Esophagus (tissue), 2 donors: ENCODE results near the gene NPTX1. TPM values are rescaled to one million over a fixed set of nuclear protein-coding genes. Genes with fewer than 3 reads are reported as not detected.

Experiments
- H3K27ac ChIP-seq, 2 donors: one replicate each; pipeline ENCODE4 v1.5.1; 2013; ENCODE audit warnings: low read depth in 2 of 2, mild to moderate bottlenecking in 2 of 2, inconsistent platforms in 1 of 2, low read length in 1 of 2, moderate library complexity in 1 of 2
- H3K27me3 ChIP-seq, 2 donors: one replicate each; pipeline ENCODE4 v1.6.1; 2013; ENCODE audit warnings: low read length in 2 of 2, control low read depth in 1 of 2, mild to moderate bottlenecking in 1 of 2; ENCODE audit not compliant: insufficient read depth in 2 of 2, control insufficient read depth in 1 of 2
- H3K36me3 ChIP-seq, 2 donors: one replicate each; pipeline ENCODE4 v1.6.1; 2013; ENCODE audit warnings: low read length in 1 of 2; ENCODE audit not compliant: control insufficient read depth in 2 of 2, insufficient read depth in 2 of 2
- H3K4me1 ChIP-seq, 2 donors: one replicate each; pipeline ENCODE4 v1.6.1; 2013; ENCODE audit warnings: low read length in 1 of 2; ENCODE audit not compliant: control insufficient read depth in 2 of 2, insufficient read depth in 2 of 2
- H3K4me3 ChIP-seq, 2 donors: one replicate each; pipeline ENCODE4 v1.5.1; 2013; ENCODE audit warnings: low read length in 2 of 2, mild to moderate bottlenecking in 2 of 2, low read depth in 1 of 2, moderate library complexity in 1 of 2
- H3K9me3 ChIP-seq, 2 donors: one replicate each; pipeline ENCODE4 v1.6.1; 2013; ENCODE audit warnings: mild to moderate bottlenecking in 2 of 2, low read depth in 1 of 2, low read length in 1 of 2, moderate library complexity in 1 of 2; ENCODE audit not compliant: control insufficient read depth in 2 of 2, insufficient read depth in 1 of 2
- WGBS, 2 donors: extraction: QIAGEN DNeasy Blood & Tissue Kit; methylation state at CpG; one replicate each; pipeline ENCODE4 v1.1.7; 2013; 5-methylcytosine and 5-hydroxymethylcytosine counted together
- polyA plus RNA-seq, 2 donors: library from polyadenylated mRNA; stranded (reverse); fragments of 200-250 nt; gene quantifications; one replicate each; pipeline ENCODE4 v1.2.3, GENCODE V29; 2013
- donor health status: healthy with polysubstance abuse.
- donor health status: Bipolar disorder and iron deficiency.

NPTX1 gene
- polyA plus RNA-seq, 2 donors: 0.02 to 0.11 TPM

DNA sequence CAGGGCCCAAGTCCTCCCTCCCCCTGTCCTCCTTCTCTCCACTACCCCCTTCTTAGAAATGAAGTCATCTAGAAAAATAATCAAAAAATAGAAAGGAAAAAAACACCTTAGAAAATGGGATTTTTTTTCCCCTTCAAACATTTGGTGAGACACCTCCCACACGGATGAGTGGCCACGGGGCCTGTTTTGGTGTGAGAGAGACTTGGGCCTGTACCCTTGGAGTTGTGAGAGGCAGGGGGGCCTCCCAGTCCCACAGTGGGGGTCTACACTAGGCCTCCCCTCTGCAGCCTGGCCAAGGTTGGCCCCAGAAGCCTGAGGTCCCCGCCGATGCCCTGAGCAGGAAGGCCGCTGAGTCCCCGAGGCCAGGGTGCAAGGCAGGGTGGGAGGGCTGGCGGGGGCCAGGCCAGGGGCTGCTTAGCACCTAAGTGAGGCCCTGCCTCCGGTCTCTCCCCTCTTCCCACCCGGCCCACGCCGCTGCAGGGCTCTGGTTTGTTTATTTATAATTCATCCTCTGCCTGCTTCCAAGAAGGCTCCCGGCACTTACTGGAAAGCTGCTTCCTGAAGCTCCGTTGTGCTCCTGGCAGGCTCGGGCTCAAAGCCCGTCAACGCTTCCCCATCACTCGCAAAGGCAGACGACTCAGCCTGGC is 26.4 kb downstream of the NPTX1 start:
- WGBS, 2 donors: 49 to 59% methylated on average over 15 to 18 of the region's 18 CpGs
- Histone ChIP-seq H3K4me3 (no peak overlapping the region), H3K9me3 (peaks cover 0 to 2% of the 10 kb centered on the region in 2 donors), H3K27me3 (no peaks in the 10 kb centered on the region), H3K27ac (peak overlapping the region in 1 of 2 donors; percentile 51), H3K4me1 (peaks cover 0 to 4% of the 10 kb centered on the region in 2 donors), H3K36me3 (no peaks in the 10 kb centered on the region)

DNA sequence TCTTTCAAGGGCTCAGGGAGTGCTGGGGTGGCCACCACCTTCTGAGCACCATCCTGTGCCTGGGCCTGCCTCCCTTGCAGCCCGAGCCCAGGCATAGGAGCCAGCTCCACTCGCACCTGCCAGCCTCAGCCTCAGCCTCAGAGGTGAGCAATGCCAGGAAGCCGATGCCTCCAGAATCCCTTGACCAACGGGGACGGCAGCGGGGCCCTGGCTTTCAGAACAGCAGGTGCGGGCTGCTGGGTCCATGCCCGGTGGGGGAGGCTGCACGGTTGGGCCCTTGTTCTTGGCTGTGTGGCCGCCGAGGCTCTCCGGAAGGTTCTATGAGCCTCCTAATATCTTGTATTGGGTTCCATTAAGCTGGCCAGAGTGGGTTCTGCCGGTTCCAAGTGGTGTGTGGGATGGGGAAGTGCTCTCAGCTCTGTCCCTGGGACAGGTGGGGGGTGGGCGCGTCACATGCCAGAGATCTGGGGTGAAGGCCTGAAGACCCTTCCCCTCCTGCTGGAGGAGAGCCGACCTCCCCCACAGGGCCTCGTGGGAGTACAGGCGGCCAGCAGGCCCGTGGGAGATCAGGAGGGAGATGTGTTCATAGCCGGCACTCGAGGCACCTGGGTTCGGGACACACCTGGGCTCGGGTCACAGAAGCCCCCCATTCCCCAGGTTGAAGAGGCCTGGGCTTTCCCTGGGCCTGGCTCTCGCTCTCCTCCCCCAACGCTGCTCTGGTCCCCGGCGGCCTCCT is 27.0 kb downstream of the NPTX1 start:
- H3K36me3 ChIP-seq: no peaks in the 10 kb centered on the region
- H3K4me1 ChIP-seq: peaks cover 0 to 4% of the 10 kb centered on the region in 2 donors
- H3K27me3 ChIP-seq: no peaks in the 10 kb centered on the region
- H3K4me3 ChIP-seq: no peak overlapping the region
- no peak overlapping the region for H3K27ac ChIP-seq
- 80 to 83% methylated on average over 27 of the region's 27 CpGs for WGBS, 2 donors
- H3K9me3 ChIP-seq: peaks cover 0 to 2% of the 10 kb centered on the region in 2 donors

DNA sequence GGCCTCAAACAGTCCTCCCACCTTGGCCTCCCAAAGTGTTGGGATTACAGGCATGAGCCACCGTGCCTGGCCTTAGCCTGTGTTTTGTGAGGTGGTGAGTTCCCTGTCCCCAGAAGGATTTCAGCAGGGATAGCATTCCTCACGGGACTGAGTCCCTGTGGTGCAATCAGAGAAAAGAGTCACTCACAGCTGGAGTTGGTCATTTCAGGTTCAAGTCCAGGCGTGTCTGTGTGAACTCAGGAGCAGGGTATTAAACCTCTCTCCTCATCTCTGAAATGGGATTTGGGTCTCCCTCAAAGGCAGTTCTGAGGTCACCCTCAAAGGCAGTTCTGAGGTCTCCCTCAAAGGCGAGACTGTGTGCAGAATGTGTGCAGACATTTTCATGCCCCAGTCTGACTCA is 28.6 kb downstream of the NPTX1 start:
- Histone ChIP-seq H3K27me3 (no peaks in the 10 kb centered on the region), H3K4me1 (no peaks in the 10 kb centered on the region), H3K36me3 (no peaks in the 10 kb centered on the region), H3K27ac (no peak overlapping the region), H3K4me3 (no peak overlapping the region), H3K9me3 (peaks cover 0 to 2% of the 10 kb centered on the region in 2 donors)
- WGBS, 2 donors: 68 to 75% methylated on average over 4 of the region's 4 CpGs

DNA sequence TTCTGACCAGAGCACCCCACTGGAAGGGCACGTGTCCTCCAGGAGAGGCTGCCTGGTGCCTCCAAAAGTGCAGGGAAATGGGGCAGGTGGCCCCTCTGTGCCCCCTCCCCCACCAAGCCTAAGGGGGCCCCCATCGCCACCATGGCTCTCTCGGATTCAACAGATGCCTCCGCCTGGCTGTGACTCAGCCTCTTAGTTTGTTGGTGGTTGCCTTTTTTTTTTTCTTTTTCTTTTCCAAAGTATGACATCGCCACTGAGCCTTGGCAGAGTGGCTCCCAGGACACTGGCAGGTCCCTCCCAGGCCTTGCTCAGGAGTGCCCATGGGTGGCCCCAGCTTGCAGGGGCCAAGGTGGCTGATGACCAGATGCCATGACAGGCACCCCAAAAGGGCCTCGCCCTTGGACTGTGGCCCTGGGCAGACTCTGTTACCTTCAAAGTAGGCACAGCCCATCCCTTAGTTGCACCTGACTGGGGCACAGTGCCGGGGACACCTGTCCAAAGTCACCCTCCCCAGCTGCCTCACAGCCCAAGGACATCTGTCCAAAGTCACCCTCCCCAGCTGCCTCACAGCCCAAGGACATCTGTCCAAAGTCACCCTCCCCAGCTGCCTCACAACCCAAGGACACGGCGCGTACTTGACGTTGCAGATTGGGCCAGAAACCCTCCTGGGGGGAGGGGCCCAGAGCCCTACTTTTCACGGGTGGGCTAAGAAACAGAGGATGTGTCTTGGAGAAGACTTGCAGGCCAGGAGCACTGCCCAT is 29.6 kb downstream of the NPTX1 start:
- peaks cover 0 to 3% of the 10 kb centered on the region in 2 donors for H3K36me3 ChIP-seq
- no peaks in the 10 kb centered on the region for H3K27me3 ChIP-seq

DNA sequence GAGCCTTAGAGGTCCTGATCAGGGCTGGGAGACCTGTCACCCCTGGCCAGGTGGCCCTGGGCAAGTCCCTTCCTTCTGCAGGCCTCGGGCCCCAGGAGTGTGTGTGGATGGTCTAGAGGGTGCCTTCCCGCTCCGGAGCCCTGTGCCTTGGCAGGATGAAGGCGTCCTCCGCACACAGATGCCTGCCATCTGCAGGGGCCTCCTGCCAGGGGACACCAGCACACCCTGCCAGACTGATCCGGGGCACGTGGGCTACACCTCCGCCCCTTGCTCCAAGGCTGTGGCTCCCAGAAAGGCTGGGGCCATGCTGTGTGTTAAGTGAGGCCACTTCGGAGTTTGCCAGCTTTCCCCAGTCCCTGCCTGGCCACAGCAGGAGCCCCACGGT is 30.7 kb downstream of the NPTX1 start:
- no peaks in the 10 kb centered on the region for H3K9me3 ChIP-seq
- H3K36me3 ChIP-seq: peaks cover 0 to 3% of the 10 kb centered on the region in 2 donors
- H3K27ac ChIP-seq: no peak overlapping the region
- no peaks in the 10 kb centered on the region for H3K27me3 ChIP-seq
- WGBS, 2 donors: 75 to 78% methylated on average over 10 of the region's 10 CpGs
- H3K4me1 ChIP-seq: no peaks in the 10 kb centered on the region
- H3K4me3 ChIP-seq: no peak overlapping the region

More for the DNA sequence above, 29.6 kb downstream of the NPTX1 start:
- H3K9me3 ChIP-seq: peaks cover 0 to 2% of the 10 kb centered on the region in 2 donors
- no peaks in the 10 kb centered on the region for H3K4me1 ChIP-seq
- WGBS, 2 donors: 61 to 73% methylated on average over 10 to 12 of the region's 12 CpGs
- no peak overlapping the region for H3K4me3 ChIP-seq
- H3K27ac ChIP-seq: no peak overlapping the region

DNA sequence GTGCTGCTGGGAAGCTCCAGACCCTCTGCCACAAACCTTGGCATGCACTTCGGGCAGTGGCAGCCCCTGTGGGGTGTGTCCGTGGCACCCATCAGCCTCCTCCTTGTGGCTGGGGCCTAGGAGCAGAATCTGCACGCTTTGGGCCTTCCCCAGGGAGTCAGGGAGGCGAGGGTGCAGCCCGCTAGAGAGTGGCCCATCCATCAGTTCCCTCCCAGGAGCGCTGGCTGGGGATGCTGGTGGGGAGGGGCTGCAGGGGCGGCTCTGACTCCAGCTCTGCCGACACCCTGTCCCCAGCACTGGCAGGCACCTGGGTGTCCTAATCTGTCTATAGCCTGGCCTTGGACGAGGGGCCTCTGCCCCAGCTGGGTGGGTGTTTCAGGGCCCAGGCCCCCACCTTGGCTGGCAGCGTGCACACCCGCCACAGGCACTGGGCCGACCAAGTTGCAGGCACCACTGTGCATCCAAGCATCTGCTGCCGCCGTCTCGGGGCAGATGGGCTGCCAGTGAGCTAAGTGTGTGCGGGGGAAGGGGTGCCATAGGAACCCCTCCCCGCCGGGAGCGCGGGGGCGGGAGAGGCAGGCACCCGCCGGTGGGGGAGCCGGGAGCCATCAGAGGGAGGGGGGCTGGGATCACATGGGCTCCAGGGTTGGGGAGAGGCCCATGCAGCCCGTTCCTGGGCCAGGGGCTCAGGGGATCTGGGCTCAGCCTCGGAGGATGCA is 31.2 kb downstream of the NPTX1 start:
- Histone ChIP-seq H3K36me3 (peaks cover 0 to 3% of the 10 kb centered on the region in 2 donors), H3K27me3 (no peaks in the 10 kb centered on the region), H3K4me3 (no peak overlapping the region), H3K4me1 (no peaks in the 10 kb centered on the region), H3K9me3 (no peaks in the 10 kb centered on the region), H3K27ac (no peak overlapping the region)
- WGBS, 2 donors: 70 to 72% methylated on average over 25 to 26 of the region's 26 CpGs

DNA sequence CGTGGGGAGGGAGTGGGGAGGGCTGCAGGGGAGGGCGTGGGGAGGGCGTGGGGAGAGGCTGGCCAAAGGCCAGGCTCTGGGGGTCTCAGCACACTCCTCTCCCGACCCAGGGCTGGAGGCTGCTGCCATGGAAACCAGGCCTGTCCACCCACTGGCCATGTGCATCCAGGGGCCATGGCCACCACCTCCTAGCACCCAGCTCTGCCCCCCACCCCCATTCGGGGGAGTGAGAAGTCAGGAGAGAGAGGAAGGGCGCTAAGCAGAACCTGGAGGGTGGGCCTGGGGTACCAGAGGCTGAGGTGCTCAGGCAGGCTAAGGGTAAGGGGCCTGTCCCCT is 31.8 kb downstream of the NPTX1 start:
- no peaks in the 10 kb centered on the region for H3K27me3 ChIP-seq
- no peak overlapping the region for H3K4me3 ChIP-seq
- no peaks in the 10 kb centered on the region for H3K4me1 ChIP-seq
- H3K36me3 ChIP-seq: peaks cover 0 to 3% of the 10 kb centered on the region in 2 donors
- 70 to 72% methylated on average over 3 to 5 of the region's 6 CpGs for WGBS, 2 donors
- H3K27ac ChIP-seq: no peak overlapping the region
- no peaks in the 10 kb centered on the region for H3K9me3 ChIP-seq

DNA sequence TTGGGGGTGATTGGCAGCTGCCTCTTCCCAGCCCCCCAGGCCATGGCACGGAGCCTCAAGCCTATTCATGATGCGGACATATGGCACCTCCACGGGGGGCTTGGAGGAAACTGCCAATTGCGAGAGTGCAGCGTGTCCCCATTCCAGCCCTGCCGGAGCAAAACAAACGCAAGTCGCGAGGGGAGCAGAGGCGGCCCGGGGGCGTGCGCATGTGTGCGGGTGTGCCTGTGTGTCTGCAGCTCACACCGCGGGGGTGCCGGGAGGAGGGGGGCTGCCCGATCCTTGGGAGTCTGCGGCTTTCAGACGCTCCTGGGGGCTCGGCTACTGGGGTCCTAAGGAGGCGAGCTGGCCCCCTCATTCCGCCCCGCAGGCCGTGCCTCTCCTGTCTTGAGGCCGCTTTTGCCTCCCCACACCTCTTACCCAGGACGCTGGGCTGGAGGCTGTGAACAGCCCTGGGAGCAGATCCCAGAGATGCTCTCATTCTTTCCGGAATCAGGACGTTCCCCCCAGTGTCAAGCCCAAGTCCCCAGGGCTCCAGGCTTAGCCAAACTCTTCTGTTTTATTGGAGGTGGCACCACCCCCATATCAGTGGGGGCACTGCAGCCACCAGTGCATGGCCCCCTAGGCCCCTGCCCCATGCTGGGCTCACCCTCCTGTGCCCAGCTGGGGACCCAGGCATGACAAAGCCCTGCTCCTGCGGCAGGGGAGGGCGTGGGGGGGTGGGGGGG is 32.3 kb downstream of the NPTX1 start:
- 51 to 70% methylated on average over 30 to 31 of the region's 31 CpGs for WGBS, 2 donors

DNA sequence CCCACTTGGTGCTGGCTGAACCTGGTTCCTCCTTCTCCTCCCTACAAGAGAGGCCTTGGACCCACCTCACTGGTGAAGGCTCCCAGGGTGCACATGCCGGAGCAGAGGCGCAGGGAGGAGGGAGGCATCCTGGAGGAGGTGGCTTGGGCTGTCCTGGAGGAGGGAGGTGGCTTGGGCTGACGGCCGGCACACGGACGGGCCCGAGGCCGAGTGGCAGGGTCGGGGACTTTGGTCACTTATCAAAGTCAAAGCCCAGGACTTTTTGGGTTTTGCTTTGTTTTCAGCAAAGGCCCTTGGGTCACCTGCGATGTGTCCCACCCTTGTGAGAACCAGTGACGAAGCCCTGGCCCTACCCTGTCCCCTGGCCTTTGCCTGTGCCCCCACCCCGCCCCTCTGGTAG is 32.9 kb downstream of the NPTX1 start:
- no peaks in the 10 kb centered on the region for H3K27me3 ChIP-seq
- no peaks in the 10 kb centered on the region for H3K4me1 ChIP-seq
- 44 to 51% methylated on average over 12 of the region's 12 CpGs for WGBS, 2 donors
- H3K27ac ChIP-seq: no peak overlapping the region
- H3K4me3 ChIP-seq: no peak overlapping the region
- H3K36me3 ChIP-seq: peaks cover 0 to 3% of the 10 kb centered on the region in 2 donors
- H3K9me3 ChIP-seq: no peaks in the 10 kb centered on the region

More for the DNA sequence above, 32.3 kb downstream of the NPTX1 start:
- no peaks in the 10 kb centered on the region for H3K9me3 ChIP-seq
- no peaks in the 10 kb centered on the region for H3K27me3 ChIP-seq
- H3K36me3 ChIP-seq: peaks cover 0 to 3% of the 10 kb centered on the region in 2 donors
- no peak overlapping the region for H3K27ac ChIP-seq
- no peak overlapping the region for H3K4me3 ChIP-seq
- H3K4me1 ChIP-seq: no peaks in the 10 kb centered on the region
